HG03139 (cell line): ENCODE data around the gene AKAP7.
A peak's percentile ranks its signal among the peaks of the same experiment; 100 is the strongest.

Experiments used
- ATAC-seq: cut with Tn5 transposase; IDR thresholded peaks from one replicate; pipeline ENCODE4 v1.9.1; 2021; ENCODE audit not compliant: unreplicated experiment

Gene AKAP7

DNA sequence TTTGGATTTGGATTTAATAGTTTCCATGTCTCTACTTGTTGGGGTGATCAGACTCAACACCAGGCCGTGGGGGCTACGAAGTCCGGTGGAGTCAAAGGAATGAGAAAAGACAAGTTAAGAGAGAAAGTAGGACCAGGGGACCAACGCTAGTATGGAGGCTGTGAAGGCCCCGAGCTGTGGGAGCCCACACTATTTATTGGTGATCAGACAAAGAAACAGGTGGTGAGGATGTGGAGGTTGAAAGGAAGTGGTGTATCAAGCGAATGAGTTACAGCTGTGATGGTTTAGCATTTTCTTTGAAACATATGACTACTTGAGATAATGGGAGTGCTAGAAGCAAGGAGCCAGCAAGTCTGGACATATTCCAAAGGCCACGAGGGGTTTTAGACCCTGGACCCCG is 62.4 kb downstream of the AKAP7 start:
- ATAC-seq: no peak

DNA sequence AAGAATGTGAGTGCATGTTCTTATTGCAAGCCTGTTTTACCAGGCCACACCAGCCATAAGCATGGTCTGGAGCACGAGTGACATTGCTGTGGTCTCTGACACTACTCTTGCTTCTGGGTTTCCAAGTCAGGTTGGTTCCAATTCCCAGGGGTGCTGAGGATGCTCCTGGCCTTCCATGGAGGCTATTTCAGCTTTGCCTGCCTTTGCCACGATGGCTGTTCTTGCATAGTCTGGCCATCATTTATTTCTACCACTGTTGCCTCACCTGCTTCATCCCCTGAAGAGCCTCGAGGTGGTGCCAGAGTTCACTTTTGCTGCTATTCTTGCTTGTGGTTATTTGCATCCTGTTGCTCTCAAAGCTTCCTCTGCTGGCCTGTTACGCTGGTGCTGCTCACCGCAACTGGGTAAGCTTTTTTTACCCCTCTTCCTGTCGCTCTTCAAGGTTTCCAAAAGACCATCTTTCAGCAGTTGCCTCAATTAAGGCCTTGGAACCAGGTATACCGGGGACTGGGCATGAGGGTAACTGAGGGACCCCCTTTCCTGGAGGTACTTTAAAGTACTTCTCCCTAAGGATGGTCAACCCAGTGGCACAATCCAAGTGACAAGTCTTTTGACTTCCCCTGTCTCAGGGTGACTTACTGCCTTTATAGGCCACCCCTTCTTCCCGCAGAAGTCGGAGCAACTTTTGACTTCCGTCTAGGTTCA is 64.5 kb downstream of the AKAP7 start:
- ATAC-seq: peak; percentile 100

DNA sequence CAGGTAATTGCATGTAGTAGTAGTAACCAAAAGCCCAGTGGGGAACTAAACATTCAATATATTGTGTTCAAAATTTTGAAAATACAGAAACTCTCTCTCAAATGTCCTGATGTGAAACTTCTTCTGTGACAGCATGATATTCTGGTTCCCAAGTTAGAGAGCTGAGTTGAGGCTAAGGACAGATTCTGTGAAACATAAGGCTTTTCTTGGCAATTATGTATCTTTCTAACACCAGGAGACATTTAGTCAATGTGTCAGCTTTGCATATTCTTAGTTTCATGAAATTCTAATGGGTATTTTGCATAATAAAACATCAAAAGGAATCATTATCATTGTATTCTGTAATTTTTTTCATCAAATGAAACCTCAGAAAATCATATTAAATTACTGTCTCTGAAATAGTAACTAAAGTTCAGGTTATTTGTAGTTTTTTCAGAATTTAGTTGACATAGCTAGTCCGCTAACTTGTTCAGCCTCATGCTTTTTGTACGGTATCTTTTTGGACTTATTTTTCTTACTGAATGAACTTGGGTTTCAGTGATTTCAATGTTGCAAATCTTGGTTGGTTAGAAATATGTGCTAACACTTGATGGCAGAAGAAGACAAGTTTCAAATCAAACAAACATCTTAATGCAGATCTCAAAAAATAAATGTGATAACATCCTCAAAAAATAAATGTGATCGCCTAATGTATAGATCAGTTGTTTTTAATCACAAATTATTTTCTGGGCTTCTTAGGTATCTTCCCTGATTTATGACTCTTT is 70.4 kb downstream of the AKAP7 start:
- ATAC-seq: no peak

DNA sequence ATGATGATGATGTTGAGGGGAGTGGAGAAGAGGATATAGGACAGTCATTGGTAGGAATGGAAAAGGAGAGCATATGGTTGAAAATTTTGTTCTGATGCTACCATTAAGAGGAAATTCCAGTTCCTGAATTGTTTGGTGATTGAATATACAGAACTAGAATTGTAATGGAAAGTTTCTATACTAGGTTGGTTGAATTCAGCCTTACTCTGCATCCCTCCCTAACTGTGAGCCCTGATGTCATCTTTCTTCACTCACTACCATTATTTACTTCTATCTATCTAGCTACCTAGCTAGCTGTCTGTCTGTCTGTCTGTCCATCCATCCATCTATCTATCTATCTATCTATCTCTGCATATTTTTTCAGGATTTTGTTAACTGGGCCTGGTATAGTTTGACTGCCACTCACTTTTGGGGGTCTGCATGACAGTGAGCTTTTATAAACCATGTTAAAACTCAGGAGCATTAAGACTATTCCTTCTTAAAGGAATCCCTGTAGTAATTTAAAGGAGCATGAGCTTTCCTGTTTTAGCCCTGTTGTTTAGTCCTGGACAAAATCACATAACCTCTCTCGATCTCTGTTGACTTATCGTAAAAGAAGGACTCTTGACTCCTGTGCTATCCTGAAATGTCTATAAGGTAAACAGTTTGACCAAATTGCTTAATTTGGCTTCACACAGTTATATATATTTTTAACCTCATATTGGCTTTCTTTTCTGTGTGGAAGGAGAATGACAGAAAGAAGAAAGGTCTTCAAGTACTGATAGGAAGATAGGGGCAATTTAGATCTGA is 71.4 kb downstream of the AKAP7 start:
- no peak for ATAC-seq

DNA sequence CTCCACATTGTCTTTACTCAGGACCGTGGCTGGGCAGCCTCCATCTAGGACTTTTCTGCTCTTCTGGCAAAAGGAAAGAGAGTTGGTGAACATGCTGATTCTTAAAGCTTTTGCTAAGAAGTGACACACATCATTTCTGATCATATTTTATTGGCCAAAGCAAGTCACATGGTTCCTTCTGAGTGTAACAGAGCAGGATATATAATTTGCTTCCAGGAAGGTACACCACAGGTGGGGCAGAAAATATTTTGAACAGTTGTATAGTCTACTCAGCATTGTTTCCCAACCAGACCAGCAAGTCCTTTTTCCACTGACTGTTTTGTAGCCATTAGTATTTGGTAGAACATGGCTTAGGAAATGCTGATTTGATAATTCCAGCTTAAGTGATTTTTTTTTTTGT is 73.5 kb downstream of the AKAP7 start:
- ATAC-seq: no peak

DNA sequence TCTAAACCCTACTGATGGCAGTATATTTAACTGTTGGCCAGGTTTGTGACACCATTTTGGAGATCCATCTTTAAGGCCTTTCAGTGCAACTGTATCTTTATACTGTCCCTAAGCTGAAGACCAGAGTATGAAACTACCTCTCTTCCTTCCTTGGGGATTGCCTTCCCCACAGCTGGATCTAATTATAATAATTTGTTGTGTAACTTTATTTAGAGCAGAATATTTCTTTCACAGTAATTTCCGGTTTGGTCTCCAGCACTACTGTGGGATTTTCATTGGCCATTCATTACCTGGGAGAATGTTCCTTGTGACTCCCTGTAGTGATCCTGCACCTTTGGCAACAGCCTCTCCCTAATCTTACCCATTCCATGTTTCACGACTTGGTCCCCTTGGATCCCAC is 75.2 kb downstream of the AKAP7 start:
- ATAC-seq: no peak

DNA sequence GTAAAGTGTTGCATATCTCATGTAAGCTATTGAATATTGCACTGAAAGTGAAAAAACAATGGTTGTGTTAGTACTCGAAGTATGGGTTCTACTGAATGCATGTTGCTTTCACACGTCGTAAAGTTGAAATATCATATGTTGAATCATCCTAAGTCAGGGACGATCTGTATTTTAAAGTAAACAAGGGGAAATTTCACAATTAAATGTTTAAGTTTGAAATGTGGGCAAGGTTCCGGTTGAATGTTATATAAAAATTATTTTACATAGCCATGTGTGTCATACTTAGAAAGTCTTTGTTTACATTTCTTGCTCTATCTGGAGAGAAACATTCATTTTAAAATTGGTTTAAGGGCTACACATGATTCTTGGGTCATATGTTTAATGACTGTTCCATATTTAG is 76.8 kb downstream of the AKAP7 start:
- ATAC-seq: no peak

DNA sequence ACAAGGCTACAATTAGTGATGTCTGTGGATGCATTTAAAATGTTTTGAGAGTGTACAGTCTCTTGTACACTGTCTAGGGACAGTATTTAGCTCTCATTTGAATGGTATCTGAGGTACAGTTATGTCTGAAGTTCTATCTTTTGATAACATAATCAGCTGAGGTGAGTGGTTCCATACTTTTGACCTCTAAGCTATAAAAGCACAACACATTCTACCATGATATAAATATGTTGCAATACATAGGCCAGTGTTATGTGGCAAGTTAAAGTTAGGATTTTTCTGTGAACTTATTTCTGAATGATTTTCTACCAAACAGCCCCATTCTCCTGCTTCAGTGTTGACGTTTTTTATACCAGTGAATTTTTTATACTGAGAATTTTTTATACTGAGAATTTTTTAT is 77.6 kb downstream of the AKAP7 start:
- no peak for ATAC-seq

DNA sequence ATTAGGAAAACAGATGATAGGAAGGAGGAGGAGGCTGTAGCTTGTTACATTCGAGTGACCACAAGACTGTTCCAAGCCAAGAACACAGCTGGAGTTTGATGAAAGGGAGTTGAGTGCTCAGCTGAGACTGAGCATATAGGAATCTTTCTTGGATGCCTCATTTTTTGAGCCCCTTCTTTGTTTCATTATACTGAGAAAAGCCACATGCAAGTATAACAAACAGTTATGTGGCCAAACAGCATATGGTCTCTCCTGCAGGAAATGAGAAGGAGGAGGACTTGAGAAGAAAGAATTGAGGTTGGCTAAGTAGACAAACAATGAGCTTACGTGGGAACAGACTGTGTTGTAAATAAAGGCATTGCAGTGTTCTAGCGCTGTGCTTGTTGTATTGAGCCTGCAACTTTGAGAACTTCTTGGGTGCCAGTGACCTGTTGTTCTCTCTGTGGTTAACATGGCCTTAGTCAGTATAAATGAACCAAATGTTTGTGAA is 78.3 kb downstream of the AKAP7 start:
- ATAC-seq: no peak

DNA sequence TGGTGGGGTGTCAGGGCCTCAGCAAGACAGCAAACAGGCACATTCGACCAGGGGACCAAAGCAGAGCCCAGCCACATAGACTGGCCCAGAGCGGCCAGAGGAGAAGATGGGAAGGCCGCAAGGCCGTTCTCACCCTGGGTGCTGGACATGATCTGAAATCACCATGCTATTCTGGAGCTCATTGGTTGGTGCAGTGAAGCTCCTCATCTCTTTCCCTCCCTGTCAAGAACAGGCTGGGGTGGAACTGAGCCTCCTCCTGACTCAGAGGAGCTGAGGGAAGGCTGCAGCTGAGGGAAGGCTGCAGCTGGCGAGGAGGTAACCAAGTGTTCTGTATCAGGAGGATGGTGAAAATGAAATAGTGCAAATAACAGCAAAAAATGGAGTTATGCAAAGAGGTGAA is 80.0 kb downstream of the AKAP7 start:
- no peak for ATAC-seq

DNA sequence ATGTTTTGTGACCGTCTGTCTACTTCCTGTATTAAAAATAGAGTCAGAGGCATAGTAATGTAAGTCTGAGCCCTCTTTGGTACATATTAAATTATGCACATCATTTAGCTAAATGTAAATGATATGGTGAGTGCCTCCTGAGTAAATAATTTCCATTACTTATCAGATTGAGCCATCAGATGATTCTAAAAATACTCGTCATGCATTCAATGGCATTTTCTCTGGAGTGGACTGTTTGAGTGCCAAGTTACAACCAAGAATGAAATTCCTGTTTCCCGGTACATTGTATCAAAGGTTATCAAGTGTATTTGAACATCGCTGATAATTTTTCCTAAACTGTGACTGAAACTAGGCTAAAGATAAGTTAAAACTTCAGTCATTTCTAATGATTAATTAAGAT is 81.0 kb downstream of the AKAP7 start:
- no peak for ATAC-seq

DNA sequence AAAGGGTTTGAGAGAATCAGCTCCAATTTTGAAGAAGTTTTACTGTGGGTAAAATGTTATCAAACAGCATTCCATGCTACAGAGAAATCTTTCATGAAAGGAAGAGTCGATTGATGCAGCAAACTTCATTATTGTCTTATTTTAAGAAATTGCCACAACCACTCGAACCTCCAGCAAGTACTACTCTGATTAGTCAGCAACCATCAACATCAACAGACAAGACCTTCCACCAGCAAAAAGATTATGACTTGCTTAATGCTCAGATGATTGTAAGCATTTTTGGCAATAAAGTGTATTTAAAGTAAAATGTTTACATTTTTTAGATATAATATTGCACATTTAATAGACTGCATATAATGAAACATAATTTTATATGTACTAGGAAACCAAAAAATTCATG is 87.5 kb downstream of the AKAP7 start:
- ATAC-seq: no peak

DNA sequence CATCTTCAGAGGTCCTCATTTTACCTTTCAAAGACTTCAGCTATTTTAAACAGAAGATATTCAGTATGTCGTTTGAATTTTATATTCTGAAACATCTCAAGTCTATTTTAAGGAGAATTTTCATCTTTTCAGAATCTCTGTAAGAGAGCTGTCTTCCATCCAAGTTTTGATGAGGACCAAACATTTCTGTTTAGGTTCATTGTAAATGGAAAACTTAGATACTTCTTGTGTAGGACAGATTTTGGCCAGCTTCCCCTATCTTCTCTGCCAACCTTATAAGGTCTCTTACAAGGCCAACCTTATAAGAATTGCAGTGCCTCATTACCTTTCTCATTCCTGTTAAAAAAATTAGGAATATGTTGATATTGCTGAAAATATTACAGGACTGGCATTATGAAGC is 88.1 kb downstream of the AKAP7 start:
- ATAC-seq: no peak

DNA sequence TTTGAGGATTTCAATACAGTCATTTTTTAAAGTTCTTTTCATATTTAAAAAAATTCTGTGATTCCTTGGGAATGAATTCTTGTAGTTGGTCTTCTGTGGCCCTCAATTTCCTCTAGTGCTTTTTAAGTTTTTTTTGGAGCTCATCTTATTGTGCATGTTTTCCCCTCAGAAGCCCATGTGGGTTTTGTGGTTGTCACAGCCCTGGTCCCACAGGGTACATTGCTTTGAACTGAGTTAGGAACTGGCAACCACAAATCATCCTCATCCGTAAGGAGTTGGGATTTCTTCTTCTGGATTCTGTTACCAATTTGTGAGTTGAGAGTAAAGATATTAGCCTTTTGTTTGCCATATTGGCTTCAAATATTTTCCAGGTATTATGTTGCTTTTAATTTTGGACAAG is 89.9 kb downstream of the AKAP7 start:
- no peak for ATAC-seq

DNA sequence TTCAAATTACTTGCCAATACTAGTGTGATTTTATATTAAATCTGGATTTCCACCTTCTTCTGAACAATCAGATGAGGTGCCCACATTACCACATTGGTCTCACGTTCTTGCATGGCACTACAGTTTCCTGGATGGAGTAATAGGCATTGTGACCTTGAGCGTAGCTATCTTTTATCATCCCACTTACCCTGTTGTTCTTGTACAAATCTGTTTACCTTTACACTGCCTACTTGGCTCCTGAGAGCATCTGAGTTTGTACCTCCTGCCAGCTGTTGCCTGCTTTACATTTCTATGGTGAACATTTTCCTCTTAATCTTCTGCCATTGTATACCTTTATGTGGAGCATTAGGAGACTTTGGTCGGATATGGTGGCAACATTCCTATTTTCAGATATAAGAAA is 90.7 kb downstream of the AKAP7 start:
- no peak for ATAC-seq

DNA sequence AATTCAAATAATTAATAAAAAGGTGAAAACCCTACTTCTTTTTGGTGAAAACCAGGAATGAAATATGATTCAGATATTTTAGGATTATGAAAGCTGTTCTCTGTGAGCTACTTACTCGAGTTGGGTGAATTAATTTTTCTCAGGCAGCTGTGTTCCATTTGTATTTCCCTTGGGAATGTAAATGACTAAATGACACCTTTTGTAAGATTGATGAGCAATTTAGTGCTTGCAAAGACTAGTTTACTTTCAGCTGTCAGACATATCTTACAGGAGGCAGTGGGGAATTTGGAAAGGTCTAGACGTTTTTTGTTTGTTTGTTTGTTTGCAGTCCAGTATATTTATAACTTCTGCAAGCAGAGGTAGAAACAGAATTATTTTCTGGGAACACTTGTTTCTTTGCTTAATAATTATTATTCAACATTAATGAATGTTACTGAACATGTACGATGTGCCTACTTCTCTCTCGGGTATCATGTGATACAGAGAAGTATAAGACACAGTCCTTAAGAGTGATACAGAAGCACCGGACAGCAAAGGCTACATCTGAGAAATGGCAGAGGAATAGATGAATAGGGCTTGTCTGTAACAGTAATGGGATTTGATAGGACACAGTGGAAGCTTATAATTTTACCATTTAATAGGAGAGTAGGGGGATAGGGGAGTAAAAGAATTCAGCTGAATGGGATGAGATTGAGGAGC is 91.3 kb downstream of the AKAP7 start:
- no peak for ATAC-seq

DNA sequence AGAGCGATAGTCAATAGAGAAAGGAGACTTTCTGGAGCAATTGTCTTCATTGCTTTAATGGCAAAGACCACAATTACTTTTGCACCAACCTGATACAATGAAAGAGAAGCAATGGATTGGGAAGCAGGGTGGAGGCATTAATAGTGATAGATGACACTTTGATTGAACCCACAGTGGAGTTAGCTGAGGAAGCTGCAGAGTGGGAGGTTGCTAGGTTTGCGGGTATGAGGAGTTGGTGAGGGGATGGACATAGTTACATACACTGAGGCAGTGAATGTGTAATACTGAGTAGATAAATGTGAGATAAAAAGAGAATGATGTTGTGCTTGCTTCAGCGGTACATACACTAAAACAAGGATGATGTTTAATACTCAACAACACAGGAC is 91.9 kb downstream of the AKAP7 start:
- no peak for ATAC-seq

DNA sequence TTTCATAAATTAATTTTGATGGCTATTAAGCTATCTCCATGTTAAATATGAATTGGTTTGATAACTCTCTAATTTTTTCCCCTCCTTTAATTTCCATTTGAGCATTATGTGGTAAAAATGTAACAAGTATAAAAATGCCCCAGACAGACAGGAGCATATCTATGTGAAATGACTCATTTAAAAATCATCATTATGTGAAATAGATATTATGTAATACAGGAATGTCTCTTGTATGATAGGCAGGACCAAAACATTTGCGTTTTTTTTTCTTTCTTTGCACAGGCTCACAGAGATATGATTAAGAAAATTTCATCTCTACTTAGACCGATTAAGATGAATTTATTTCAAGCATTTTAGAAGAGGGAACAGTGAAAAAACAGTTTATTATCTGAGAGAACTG is 95.8 kb downstream of the AKAP7 start:
- no peak for ATAC-seq

DNA sequence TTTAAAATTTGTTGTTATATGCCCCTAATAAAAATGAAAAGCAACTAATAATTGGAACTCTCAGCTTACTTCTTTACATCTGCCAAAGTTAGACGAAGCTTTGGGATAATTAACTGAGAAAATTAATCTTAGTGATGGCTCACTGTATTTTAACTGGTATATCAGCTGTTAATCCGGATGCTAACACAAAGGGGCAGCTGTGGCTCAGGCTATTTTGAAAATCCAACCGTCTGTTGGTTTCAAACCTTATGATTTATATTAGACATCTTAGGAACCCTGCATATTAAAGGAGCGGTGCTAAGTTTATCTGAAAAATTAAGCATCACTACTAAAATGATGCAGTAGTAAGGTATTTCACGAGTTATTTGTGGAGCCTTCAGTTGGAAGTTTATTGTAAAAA is 96.6 kb downstream of the AKAP7 start:
- ATAC-seq: no peak

DNA sequence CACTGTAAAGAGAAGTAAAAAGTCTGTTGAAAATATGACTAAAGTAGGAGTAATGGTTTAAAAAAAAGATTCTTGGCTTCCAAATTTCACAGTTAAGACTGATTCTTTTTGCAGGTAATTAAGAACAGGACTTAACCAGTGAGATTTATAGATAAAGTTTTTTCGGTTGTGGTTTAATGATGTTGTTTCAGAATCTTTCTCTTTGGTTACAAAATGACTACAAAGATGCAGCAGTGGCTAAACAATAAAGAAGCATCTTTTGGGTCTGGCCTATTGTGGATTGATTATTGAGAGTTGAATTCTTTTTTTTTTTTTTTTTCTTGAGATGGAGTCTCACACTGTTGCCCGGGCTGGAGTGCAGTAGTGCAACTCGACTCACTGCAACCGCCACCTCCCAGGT is 109.7 kb downstream of the AKAP7 start:
- ATAC-seq: no peak

DNA sequence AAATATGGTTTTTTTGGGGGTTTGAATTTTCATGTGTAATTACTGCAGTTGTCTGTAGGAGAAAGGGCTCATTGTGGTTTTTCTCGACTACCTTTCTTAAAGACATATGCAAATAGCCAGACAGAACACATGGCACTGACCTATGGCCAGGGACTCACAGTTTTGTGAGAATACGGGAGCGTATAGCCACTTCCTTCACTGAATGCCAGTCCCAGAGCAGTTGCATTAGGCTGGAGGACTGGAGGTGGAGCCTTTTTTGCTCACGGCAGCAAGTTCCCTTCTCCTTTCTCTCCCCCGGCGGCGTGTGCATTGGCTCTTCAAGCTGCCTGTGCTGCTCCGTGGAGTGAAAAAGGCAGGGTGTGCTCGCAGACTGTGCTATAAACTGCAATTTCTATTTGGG is 114.9 kb downstream of the AKAP7 start:
- peak; percentile 94 for ATAC-seq
